HepG2 (cell line): ENCODE results near the gene ABHD2. TPM values are rescaled to one million over a fixed set of nuclear protein-coding genes. Genes with fewer than 3 reads are reported as not detected.
A peak's percentile ranks its signal among the peaks of the same experiment; 100 is the strongest.

ENCODE experiments used
- DR1 ChIP-seq: sonication (generic); formaldehyde crosslinking; IDR thresholded peaks from 2 replicates; pipeline ENCODE4 v1.8.0; 2021; ENCODE audit warnings: mild to moderate bottlenecking, missing genetic modification reagents, inconsistent platforms
- HNRNPL ChIP-seq: fragments of 200-400 bp; formaldehyde crosslinking; IDR thresholded peaks from 2 replicates; pipeline ENCODE4 v1.6.1; 2017; ENCODE audit warnings: mild to moderate bottlenecking, low read depth, low read length
- MAFF ChIP-seq: IDR thresholded peaks from 2 replicates; pipeline ENCODE4 v1.6.1; 2011; ENCODE audit warnings: low read depth, low read length, improper control_type of control experiment
- SNAPC4 ChIP-seq: sonication (generic); formaldehyde crosslinking; IDR thresholded peaks from 2 replicates; pipeline ENCODE4 v1.4.0; 2020; ENCODE audit warnings: mild to moderate bottlenecking, missing genetic modification reagents
- TEAD3 ChIP-seq: optimal IDR thresholded peaks from 2 replicates; pipeline ENCODE3; 2016; ENCODE audit warnings: borderline replicate concordance
- TP53 ChIP-seq: sonication (generic); formaldehyde crosslinking; conservative IDR thresholded peaks from 2 replicates; pipeline ENCODE4 v1.4.0; 2020; ENCODE audit warnings: missing genetic modification reagents
- U2AF2 ChIP-seq: fragments of 200-400 bp; formaldehyde crosslinking; IDR thresholded peaks from 2 replicates; pipeline ENCODE4 v1.6.1; 2017; ENCODE audit warnings: low read depth, mild to moderate bottlenecking, low read length
- ZBTB38 ChIP-seq: sonication (generic); formaldehyde crosslinking; IDR thresholded peaks from 2 replicates; pipeline ENCODE4 v1.5.1; 2020; ENCODE audit warnings: mild to moderate bottlenecking, missing genetic modification reagents
- ZMAT3 ChIP-seq: sonication (generic); formaldehyde crosslinking; conservative IDR thresholded peaks from 2 replicates; pipeline ENCODE4 v1.7.0; 2021; ENCODE audit warnings: missing genetic modification reagents
- ZNF101 ChIP-seq: sonication (generic); formaldehyde crosslinking; IDR thresholded peaks from 2 replicates; pipeline ENCODE4 v1.4.0; 2020; ENCODE audit warnings: mild to moderate bottlenecking, low read depth, missing genetic modification reagents, borderline replicate concordance
- ZNF18 ChIP-seq: sonication (generic); formaldehyde crosslinking; IDR thresholded peaks from 2 replicates; pipeline ENCODE4 v1.8.0; 2022; ENCODE audit warnings: mild to moderate bottlenecking, missing genetic modification reagents; ENCODE audit not compliant: insufficient replicate concordance
- ZNF446 ChIP-seq: sonication (generic); formaldehyde crosslinking; IDR thresholded peaks from 2 replicates; pipeline ENCODE4 v1.5.0; 2020; ENCODE audit warnings: mild to moderate bottlenecking, missing genetic modification reagents
- ZNF549 ChIP-seq: sonication (generic); formaldehyde crosslinking; IDR thresholded peaks from 2 replicates; pipeline ENCODE4 v1.5.0; 2020; ENCODE audit warnings: missing genetic modification reagents
- ZNF773 ChIP-seq: sonication (generic); formaldehyde crosslinking; IDR thresholded peaks from 2 replicates; pipeline ENCODE4 v1.4.0; 2020; ENCODE audit warnings: missing genetic modification reagents, borderline replicate concordance
- ZSCAN25 ChIP-seq: sonication (generic); formaldehyde crosslinking; IDR thresholded peaks from 2 replicates; pipeline ENCODE4 v1.8.0; 2022; ENCODE audit warnings: mild to moderate bottlenecking, missing genetic modification reagents
- polyA plus RNA-seq, 8 experiments: library from polyadenylated mRNA; depleted of rRNA in 3 of 8; stranded (reverse) in 7 of 8; unstranded in 1 of 8; fragments of >200 nt; fragmentation: Illumina TruSeq in 4 of 8; extraction: Trizol in 4 of 8; gene quantifications; 2 replicates each; pipeline versions ENCODE4 v1.2.1 to v1.2.3, GENCODE V29; 2011 to 2016; ENCODE audit warnings: low read depth in 4 of 8, missing spikeins in 1 of 8, mixed read lengths in 1 of 8; ENCODE audit not compliant: insufficient read depth in 1 of 8
- total RNA-seq, 5 experiments: library from RNA; depleted of rRNA; stranded (reverse); fragments of >200 nt; fragmentation: Illumina TruSeq; extraction: Trizol; gene quantifications; 2 replicates each; pipeline ENCODE4 v1.2.3, GENCODE V29; 2016; ENCODE audit warnings: low read depth in 1 of 5
- TF ChIP-seq, protein P1 (sequence below): sonication (generic); formaldehyde crosslinking; IDR thresholded peaks from 2 replicates; pipeline ENCODE4 v1.8.0; 2022; ENCODE audit warnings: mild to moderate bottlenecking, missing genetic modification reagents, moderate library complexity
- TF ChIP-seq, protein P2 (sequence below): sonication (generic); formaldehyde crosslinking; IDR thresholded peaks from 2 replicates; pipeline ENCODE4 v1.4.0; 2020; ENCODE audit warnings: low read depth, mild to moderate bottlenecking, missing genetic modification reagents
- TF ChIP-seq, protein P3 (sequence below): sonication (generic); formaldehyde crosslinking; IDR thresholded peaks from 2 replicates; pipeline ENCODE4 v1.4.0; 2020; ENCODE audit warnings: missing genetic modification reagents

ABHD2 gene
- total and polyA plus RNA-seq, 2 of the 13 experiments (the other 11 are each of a cell fraction or from before 2014, with no cell fraction given) = 14.8 to 22.4 TPM

GRCh38 chr15:89136078-89136806 lies 48.0 kb downstream of the ABHD2 start (continued):
- TF ChIP-seq ZNF18 (CRISPR knock-in tag) (no peak), ZNF773 (CRISPR knock-in tag) (no peak), ZNF101 (CRISPR knock-in tag) (no peak), HNRNPL (no peak), ZSCAN25 (CRISPR knock-in tag) (0 out of 2 replicates have a peak, but pooled peaks have one; percentile 47), ZNF446 (no peak), ZBTB38 (CRISPR knock-in tag) (peak; percentile 59; the same call in 1 of the 2 replicates), TEAD3 (CRISPR knock-in tag) (no peak), TP53 (CRISPR knock-in tag) (no peak), DR1 (no peak), U2AF2 (no peak), MAFF (peak; percentile 42), SNAPC4 (no peak), ZNF549 (CRISPR knock-in tag) (no peak), ZMAT3 (no peak)
- TF ChIP-seq, protein P1, sequence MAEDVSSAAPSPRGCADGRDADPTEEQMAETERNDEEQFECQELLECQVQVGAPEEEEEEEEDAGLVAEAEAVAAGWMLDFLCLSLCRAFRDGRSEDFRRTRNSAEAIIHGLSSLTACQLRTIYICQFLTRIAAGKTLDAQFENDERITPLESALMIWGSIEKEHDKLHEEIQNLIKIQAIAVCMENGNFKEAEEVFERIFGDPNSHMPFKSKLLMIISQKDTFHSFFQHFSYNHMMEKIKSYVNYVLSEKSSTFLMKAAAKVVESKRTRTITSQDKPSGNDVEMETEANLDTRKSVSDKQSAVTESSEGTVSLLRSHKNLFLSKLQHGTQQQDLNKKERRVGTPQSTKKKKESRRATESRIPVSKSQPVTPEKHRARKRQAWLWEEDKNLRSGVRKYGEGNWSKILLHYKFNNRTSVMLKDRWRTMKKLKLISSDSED (CRISPR knock-in tag) = no peak
- TF ChIP-seq, protein P2, sequence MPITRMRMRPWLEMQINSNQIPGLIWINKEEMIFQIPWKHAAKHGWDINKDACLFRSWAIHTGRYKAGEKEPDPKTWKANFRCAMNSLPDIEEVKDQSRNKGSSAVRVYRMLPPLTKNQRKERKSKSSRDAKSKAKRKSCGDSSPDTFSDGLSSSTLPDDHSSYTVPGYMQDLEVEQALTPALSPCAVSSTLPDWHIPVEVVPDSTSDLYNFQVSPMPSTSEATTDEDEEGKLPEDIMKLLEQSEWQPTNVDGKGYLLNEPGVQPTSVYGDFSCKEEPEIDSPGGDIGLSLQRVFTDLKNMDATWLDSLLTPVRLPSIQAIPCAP (CRISPR knock-in tag) = no peak
- TF ChIP-seq, protein P3, sequence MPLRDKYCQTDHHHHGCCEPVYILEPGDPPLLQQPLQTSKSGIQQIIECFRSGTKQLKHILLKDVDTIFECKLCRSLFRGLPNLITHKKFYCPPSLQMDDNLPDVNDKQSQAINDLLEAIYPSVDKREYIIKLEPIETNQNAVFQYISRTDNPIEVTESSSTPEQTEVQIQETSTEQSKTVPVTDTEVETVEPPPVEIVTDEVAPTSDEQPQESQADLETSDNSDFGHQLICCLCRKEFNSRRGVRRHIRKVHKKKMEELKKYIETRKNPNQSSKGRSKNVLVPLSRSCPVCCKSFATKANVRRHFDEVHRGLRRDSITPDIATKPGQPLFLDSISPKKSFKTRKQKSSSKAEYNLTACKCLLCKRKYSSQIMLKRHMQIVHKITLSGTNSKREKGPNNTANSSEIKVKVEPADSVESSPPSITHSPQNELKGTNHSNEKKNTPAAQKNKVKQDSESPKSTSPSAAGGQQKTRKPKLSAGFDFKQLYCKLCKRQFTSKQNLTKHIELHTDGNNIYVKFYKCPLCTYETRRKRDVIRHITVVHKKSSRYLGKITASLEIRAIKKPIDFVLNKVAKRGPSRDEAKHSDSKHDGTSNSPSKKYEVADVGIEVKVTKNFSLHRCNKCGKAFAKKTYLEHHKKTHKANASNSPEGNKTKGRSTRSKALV (CRISPR knock-in tag) = no peak; the same call in 1 of the 2 replicates
